ENCODE data around the gene SP2. TPM values are rescaled to one million over a fixed set of nuclear protein-coding genes. Genes with fewer than 3 reads are reported as not detected.

Gene SP2
- total and polyA plus RNA-seq, 2 of the 8 experiments (the other 6 are each of a cell fraction or from before 2014, with no cell fraction given), result 5.6 to 13.8 TPM

GRCh38 chr17:47894498-47895346 lies 1.3 kb upstream of the SP2 start:
- Histone ChIP-seq H3K27ac (ENCODE audit: low read depth, low read length) (peak overlapping the region; percentile 72; the same call in 1 of the 2 replicates), H3K56ac (replicated peaks; ENCODE audit: insufficient read length, low read depth, low read length) (no peak overlapping the region), H3K4me2 (ENCODE audit: insufficient read depth in 1 of 2, low read depth in 2 of 2, low read length in 2 of 2) (peak overlapping the region; percentile 95 to 100), H3K36me3 (ENCODE audit: control insufficient read depth in 2 of 4, insufficient read depth in 4 of 4, low read length in 3 of 4) (no peaks in the 10 kb centered on the region), H4K5ac (ENCODE audit: insufficient read length, low read depth, low read length) (no peak overlapping the region), H2BK5ac (ENCODE audit: low read depth, low read length) (no peak overlapping the region), H3K27me3 (replicated peaks in 1 of 4; ENCODE audit: control insufficient read depth in 3 of 4, extremely low read depth in 1 of 4, insufficient read depth in 3 of 4, low read length in 3 of 4) (no peaks in the 10 kb centered on the region; a peak in 1 of 7 replicates), H2AK5ac (ENCODE audit: low read depth, low read length) (no peak overlapping the region), H3K4me1 (replicated peaks in 1 of 4; ENCODE audit: control insufficient read depth in 3 of 4, insufficient read depth in 4 of 4, low read length in 3 of 4) (peaks cover 0 to 5% (median 1%) of the 10 kb centered on the region in 4 experiments; a peak in 2 of 7 replicates), H2AFZ (ENCODE audit: low read length) (peak overlapping the region; percentile 68; the same call in 1 of the 2 replicates), H2BK12ac (ENCODE audit: low read depth, low read length) (no peak overlapping the region), H3K79me1 (ENCODE audit: low read depth, low read length) (peaks cover 10% of the 10 kb centered on the region; the same call in 1 of the 2 replicates), H3K23ac (ENCODE audit: insufficient read length) (no peak overlapping the region), H3K9ac (replicated peaks in 1 of 4; ENCODE audit: extremely low read depth in 1 of 4, low read depth in 3 of 4, low read length in 3 of 4) (peak overlapping the region; percentile 65 to 85 (median 72)), H3K4me3 (ENCODE audit: extremely low read depth in 1 of 4, insufficient read depth in 2 of 4, low read depth in 3 of 4, low read length in 4 of 4) (peak overlapping the region; percentile 82 to 92 (median 86)), H3K18ac (ENCODE audit: extremely low read depth, low read length) (peak overlapping the region; percentile 25; the same call in 1 of the 2 replicates), H3K4ac (replicated peaks; ENCODE audit: insufficient read length, low read depth, low read length) (no peak overlapping the region), H3K79me2 (ENCODE audit: control insufficient read depth in 1 of 2, insufficient read depth in 2 of 2, low read length in 2 of 2) (peaks cover 0 to 16% of the 10 kb centered on the region in 2 experiments; a peak in 3 of 4 replicates), H2BK120ac (replicated peaks; ENCODE audit: low read depth, low read length) (no peak overlapping the region), H2BK20ac (ENCODE audit: low read length) (no peak overlapping the region), H3K23me2 (ENCODE audit: low read depth, low read length) (peaks cover 4% of the 10 kb centered on the region), H4K8ac (ENCODE audit: extremely low read depth, insufficient read depth, low read length) (no peak overlapping the region), H3K14ac (ENCODE audit: insufficient read length) (no peak overlapping the region), H4K20me1 (replicated peaks in 1 of 2; ENCODE audit: control insufficient read depth in 1 of 2, insufficient read depth in 2 of 2, low read length in 2 of 2) (no peaks in the 10 kb centered on the region), H2BK15ac (ENCODE audit: low read length) (0 out of 2 replicates have a peak overlapping the region, but pooled peaks have one; percentile 25), H4K91ac (replicated peaks; ENCODE audit: insufficient read length, low read length) (no peak overlapping the region), H3K9me3 (ENCODE audit: insufficient read depth in 2 of 2, low read depth in 1 of 2, low read length in 1 of 2) (no peaks in the 10 kb centered on the region)
- DNase-seq (ENCODE audit: low read depth in 1 of 2, low spot score in 2 of 2), result no peak
- WGBS, 2 experiments (ENCODE audit: extremely low coverage in 1 of 2, insufficient coverage in 1 of 2, insufficient read length in 1 of 2, insufficient replicate concordance in 2 of 2, low coverage in 1 of 2, low lambda C conversion rate in 2 of 2, missing lambda C conversion rate in 1 of 2), result 63 to 100% methylated on average over 1 to 11 of the region's 11 CpGs
- POLR2A ChIA-PET (ENCODE audit: partially characterized antibody), result interaction anchor here (0.7 to 8.9 kb wide), 17 partner anchors 10 to 155 kb away, joined by 3 to 134 read pairs (median 5); partner anchors contain the start of genes LRRC46, MRPL10, PNPO and SCRN2
- CTCF ChIA-PET (ENCODE audit: partially characterized antibody), result interaction anchor here (0.7 to 18.8 kb wide), 16 partner anchors 9 to 154 kb away, joined by 3 to 1206 read pairs (median 4); partner anchors contain the start of genes SCRN2 and SP6
- no peak for FAIRE-seq
- no peak for TF ChIP-seq YY1 (IDR thresholded peaks at IDR 0.05; ENCODE audit: low read depth, low read length)
- no peak for TF ChIP-seq RXRA (IDR thresholded peaks at IDR 0.05; ENCODE audit: insufficient read depth, low read depth, low read length)
- no peak for TF ChIP-seq ZNF274 (IDR thresholded peaks at IDR 0.05; ENCODE audit: borderline replicate concordance, extremely low read depth, low read length)
- no peak for TF ChIP-seq ATF3 (IDR thresholded peaks at IDR 0.05; ENCODE audit: insufficient read depth, low read depth, low read length)
- TF ChIP-seq RBBP5 (IDR thresholded peaks at IDR 0.05; ENCODE audit: borderline replicate concordance, low read depth, low read length), result no peak
- no peak for TF ChIP-seq CEBPB (IDR thresholded peaks at IDR 0.05; ENCODE audit: low read depth, low read length)
- no peak for TF ChIP-seq SIX5 (IDR thresholded peaks at IDR 0.05; ENCODE audit: low read depth, low read length)
- TF ChIP-seq MAX (IDR thresholded peaks at IDR 0.05), result 0 out of 2 replicates have a peak, but pooled peaks have one; percentile 2
